HEK293 (cell line): Measurements from ENCODE around the gene ERBIN.

ENCODE experiments used
- BCL11A ChIP-seq: fragments of 450-650 bp; formaldehyde crosslinking; IDR thresholded peaks from 2 replicates; pipeline ENCODE4 v1.5.1; 2016; ENCODE audit warnings: low read depth, missing biosample characterization, missing genetic modification characterization
- KLF10 ChIP-seq: fragments of 450-650 bp; IDR thresholded peaks from 2 replicates; pipeline ENCODE4 v1.5.1; 2018; ENCODE audit warnings: missing biosample characterization, mild to moderate bottlenecking, missing genetic modification characterization
- SALL2 ChIP-seq: fragments of 450-650 bp; formaldehyde crosslinking; IDR thresholded peaks from 2 replicates; pipeline ENCODE4 v1.5.0; 2017; ENCODE audit warnings: missing biosample characterization, mild to moderate bottlenecking, missing genetic modification characterization, borderline replicate concordance
- TCF7L2 ChIP-seq: IDR thresholded peaks from 2 replicates; pipeline ENCODE4 v1.6.1; 2011; ENCODE audit warnings: low read depth, mild to moderate bottlenecking, inconsistent platforms, low read length, moderate library complexity, borderline replicate concordance
- ZBTB21 ChIP-seq: fragments of 450-650 bp; formaldehyde crosslinking; IDR thresholded peaks from 2 replicates; pipeline ENCODE4 v1.5.1; 2017; ENCODE audit warnings: missing biosample characterization, missing genetic modification characterization
- ZNF175 ChIP-seq: fragments of 450-650 bp; formaldehyde crosslinking; IDR thresholded peaks from 2 replicates; pipeline ENCODE4 v1.5.1; 2016; ENCODE audit warnings: missing biosample characterization, missing genetic modification characterization
- ZNF266 ChIP-seq: fragments of 450-650 bp; formaldehyde crosslinking; IDR thresholded peaks from 2 replicates; pipeline ENCODE4 v1.5.1; 2016; ENCODE audit warnings: missing biosample characterization, missing genetic modification characterization, low read depth
- ZNF558 ChIP-seq: fragments of 450-650 bp; formaldehyde crosslinking; IDR thresholded peaks from 2 replicates; pipeline ENCODE4 v1.5.1; 2016; ENCODE audit warnings: missing biosample characterization, missing genetic modification characterization
- ZNF670 ChIP-seq: fragments of 450-650 bp; formaldehyde crosslinking; IDR thresholded peaks from 2 replicates; pipeline ENCODE4 v1.5.1; 2016; ENCODE audit warnings: missing biosample characterization, missing genetic modification characterization, low read depth
- TF ChIP-seq, protein P1 (sequence below): fragments of 450-650 bp; formaldehyde crosslinking; IDR thresholded peaks from 2 replicates; pipeline ENCODE4 v1.5.1; 2016; ENCODE audit warnings: missing biosample characterization, missing genetic modification characterization
- TF ChIP-seq, protein P2 (sequence below): fragments of 450-650 bp; formaldehyde crosslinking; IDR thresholded peaks from 2 replicates; pipeline ENCODE4 v1.5.1; 2016; ENCODE audit warnings: missing biosample characterization, missing genetic modification characterization
- TF ChIP-seq, protein P3 (sequence below): fragments of 450-650 bp; formaldehyde crosslinking; IDR thresholded peaks from 2 replicates; pipeline ENCODE4 v1.5.1; 2016; ENCODE audit warnings: missing biosample characterization, missing genetic modification characterization

DNA sequence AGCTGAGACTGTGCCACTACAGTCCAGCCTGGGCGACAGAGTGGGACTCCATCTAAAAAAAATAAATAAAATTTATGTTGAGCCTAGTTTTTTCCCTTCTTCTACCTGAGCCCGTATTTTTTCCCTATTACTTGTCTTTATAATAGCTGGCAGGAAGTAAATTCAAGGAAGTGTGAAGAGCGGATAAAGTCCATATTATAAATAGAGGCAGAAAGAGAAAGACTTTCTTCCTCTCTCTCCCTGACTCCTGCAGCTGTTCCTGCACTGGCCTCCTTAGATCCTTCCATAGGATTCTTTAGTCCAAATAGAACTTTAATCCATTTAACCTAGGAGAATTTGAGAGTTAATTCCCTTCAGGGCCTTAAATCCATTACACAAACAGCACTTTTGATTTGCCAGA lies 10.3 kb upstream of the ERBIN start:
- TF ChIP-seq KLF10 (tag by site-specific recombination) = no peak
- no peak for TF ChIP-seq SALL2
- TF ChIP-seq, protein P1, sequence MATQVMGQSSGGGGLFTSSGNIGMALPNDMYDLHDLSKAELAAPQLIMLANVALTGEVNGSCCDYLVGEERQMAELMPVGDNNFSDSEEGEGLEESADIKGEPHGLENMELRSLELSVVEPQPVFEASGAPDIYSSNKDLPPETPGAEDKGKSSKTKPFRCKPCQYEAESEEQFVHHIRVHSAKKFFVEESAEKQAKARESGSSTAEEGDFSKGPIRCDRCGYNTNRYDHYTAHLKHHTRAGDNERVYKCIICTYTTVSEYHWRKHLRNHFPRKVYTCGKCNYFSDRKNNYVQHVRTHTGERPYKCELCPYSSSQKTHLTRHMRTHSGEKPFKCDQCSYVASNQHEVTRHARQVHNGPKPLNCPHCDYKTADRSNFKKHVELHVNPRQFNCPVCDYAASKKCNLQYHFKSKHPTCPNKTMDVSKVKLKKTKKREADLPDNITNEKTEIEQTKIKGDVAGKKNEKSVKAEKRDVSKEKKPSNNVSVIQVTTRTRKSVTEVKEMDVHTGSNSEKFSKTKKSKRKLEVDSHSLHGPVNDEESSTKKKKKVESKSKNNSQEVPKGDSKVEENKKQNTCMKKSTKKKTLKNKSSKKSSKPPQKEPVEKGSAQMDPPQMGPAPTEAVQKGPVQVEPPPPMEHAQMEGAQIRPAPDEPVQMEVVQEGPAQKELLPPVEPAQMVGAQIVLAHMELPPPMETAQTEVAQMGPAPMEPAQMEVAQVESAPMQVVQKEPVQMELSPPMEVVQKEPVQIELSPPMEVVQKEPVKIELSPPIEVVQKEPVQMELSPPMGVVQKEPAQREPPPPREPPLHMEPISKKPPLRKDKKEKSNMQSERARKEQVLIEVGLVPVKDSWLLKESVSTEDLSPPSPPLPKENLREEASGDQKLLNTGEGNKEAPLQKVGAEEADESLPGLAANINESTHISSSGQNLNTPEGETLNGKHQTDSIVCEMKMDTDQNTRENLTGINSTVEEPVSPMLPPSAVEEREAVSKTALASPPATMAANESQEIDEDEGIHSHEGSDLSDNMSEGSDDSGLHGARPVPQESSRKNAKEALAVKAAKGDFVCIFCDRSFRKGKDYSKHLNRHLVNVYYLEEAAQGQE (tag by site-specific recombination) = no peak
- TF ChIP-seq ZBTB21 (tag by site-specific recombination) = no peak
- TF ChIP-seq ZNF266 (tag by site-specific recombination) = no peak
- TF ChIP-seq TCF7L2 = no peak
- TF ChIP-seq ZNF558 (tag by site-specific recombination) = no peak
- TF ChIP-seq, protein P2, sequence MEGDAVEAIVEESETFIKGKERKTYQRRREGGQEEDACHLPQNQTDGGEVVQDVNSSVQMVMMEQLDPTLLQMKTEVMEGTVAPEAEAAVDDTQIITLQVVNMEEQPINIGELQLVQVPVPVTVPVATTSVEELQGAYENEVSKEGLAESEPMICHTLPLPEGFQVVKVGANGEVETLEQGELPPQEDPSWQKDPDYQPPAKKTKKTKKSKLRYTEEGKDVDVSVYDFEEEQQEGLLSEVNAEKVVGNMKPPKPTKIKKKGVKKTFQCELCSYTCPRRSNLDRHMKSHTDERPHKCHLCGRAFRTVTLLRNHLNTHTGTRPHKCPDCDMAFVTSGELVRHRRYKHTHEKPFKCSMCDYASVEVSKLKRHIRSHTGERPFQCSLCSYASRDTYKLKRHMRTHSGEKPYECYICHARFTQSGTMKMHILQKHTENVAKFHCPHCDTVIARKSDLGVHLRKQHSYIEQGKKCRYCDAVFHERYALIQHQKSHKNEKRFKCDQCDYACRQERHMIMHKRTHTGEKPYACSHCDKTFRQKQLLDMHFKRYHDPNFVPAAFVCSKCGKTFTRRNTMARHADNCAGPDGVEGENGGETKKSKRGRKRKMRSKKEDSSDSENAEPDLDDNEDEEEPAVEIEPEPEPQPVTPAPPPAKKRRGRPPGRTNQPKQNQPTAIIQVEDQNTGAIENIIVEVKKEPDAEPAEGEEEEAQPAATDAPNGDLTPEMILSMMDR (tag by site-specific recombination) = no peak
- no peak for TF ChIP-seq ZNF175
- no peak for TF ChIP-seq ZNF670 (tag by site-specific recombination)
- TF ChIP-seq BCL11A (tag by site-specific recombination) = no peak
- TF ChIP-seq, protein P3, sequence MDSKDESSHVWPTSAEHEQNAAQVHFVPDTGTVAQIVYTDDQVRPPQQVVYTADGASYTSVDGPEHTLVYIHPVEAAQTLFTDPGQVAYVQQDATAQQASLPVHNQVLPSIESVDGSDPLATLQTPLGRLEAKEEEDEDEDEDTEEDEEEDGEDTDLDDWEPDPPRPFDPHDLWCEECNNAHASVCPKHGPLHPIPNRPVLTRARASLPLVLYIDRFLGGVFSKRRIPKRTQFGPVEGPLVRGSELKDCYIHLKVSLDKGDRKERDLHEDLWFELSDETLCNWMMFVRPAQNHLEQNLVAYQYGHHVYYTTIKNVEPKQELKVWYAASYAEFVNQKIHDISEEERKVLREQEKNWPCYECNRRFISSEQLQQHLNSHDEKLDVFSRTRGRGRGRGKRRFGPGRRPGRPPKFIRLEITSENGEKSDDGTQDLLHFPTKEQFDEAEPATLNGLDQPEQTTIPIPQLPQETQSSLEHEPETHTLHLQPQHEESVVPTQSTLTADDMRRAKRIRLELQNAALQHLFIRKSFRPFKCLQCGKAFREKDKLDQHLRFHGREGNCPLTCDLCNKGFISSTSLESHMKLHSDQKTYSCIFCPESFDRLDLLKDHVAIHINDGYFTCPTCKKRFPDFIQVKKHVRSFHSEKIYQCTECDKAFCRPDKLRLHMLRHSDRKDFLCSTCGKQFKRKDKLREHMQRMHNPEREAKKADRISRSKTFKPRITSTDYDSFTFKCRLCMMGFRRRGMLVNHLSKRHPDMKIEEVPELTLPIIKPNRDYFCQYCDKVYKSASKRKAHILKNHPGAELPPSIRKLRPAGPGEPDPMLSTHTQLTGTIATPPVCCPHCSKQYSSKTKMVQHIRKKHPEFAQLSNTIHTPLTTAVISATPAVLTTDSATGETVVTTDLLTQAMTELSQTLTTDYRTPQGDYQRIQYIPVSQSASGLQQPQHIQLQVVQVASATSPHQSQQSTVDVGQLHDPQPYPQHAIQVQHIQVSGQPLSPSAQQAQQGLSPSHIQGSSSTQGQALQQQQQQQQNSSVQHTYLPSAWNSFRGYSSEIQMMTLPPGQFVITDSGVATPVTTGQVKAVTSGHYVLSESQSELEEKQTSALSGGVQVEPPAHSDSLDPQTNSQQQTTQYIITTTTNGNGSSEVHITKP = no peak
